Measurements from ENCODE around the gene SPAG7. TPM values are rescaled to one million over a fixed set of nuclear protein-coding genes. Genes with fewer than 3 reads are reported as not detected.
A peak's percentile ranks its signal among the peaks of the same experiment; 100 is the strongest.

The SPAG7 gene
- total RNA-seq, 4 donors from 2014 or later, result 78.6 to 114 (median 91.0) TPM

DNA sequence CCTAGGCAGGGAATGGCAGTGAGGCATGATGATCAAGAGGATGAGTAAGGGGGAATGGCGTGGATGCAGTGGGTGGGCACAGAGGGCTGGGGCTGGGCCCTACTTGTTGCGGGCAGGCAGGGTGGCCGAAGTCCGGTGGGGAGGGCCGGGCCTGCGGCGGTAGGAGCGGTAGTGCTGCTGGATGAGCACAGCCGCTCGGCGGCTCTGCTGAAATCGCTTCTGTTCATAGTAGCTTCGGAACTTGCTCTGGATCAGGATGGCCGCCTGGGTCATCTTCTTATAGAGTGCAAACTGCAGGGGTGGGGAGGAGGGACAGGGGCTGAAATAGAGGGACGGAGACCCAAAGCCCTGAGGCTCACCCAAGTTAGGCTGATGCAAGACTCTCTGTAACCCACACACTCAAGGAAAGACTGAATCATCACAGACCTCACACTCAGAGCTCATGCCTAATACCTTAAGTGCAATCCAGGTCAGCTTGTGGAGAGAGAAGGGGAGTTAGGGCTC, 1.5 kb upstream of the SPAG7 start:
- TF ChIP-seq CTCF (IDR thresholded peaks at IDR 0.05 in 4 of 5, conservative IDR thresholded peaks at IDR 0.05 in 1 of 5), result no peak
- TF ChIP-seq POLR2A (IDR thresholded peaks at IDR 0.05), result no peak
- peak in 1 of 2 donors; percentile 21 for DNase-seq
- Histone ChIP-seq H3K36me3 (peaks cover 0 to 36% of the 10 kb centered on the region in 2 donors), H3K4me3 (peak overlapping the region in 2 of 4 donors; percentile 70 to 80), H3K27me3 (no peaks in the 10 kb centered on the region), H3K4me1 (peaks cover 48 to 54% of the 10 kb centered on the region in 2 donors), H3K9me3 (no peaks in the 10 kb centered on the region), H3K27ac (peak overlapping the region; percentile 88 to 94 (median 92))
- ATAC-seq, result no peak
- intact Hi-C loops (cut with DNase I; ENCODE audit: low total_unique reads) (no loop called here), in situ Hi-C loops (cut with MboI; ENCODE audit: low sequenced_read_pairs in 4 of 4) (no loop called here)

GRCh38 chr17:4968486-4969046, 949 bp upstream of the SPAG7 start:
- DNase-seq (peak in 1 of 2 donors; percentile 34), ATAC-seq (no peak)
- Histone ChIP-seq H3K36me3 (peaks cover 0 to 36% of the 10 kb centered on the region in 2 donors), H3K9me3 (no peaks in the 10 kb centered on the region), H3K27me3 (no peaks in the 10 kb centered on the region), H3K4me3 (peak overlapping the region; percentile 68 to 87 (median 75)), H3K4me1 (peaks cover 43 to 50% of the 10 kb centered on the region in 2 donors), H3K27ac (peak overlapping the region; percentile 88 to 94 (median 92))
- TF ChIP-seq CTCF (IDR thresholded peaks at IDR 0.05 in 4 of 5, conservative IDR thresholded peaks at IDR 0.05 in 1 of 5) (no peak), POLR2A (IDR thresholded peaks at IDR 0.05) (no peak)
- in situ Hi-C loops (cut with MboI; ENCODE audit: low sequenced_read_pairs in 4 of 4) (no loop called here), intact Hi-C loops (cut with DNase I; ENCODE audit: low total_unique reads) (no loop called here)

GRCh38 chr17:4966844-4967538, 626 bp downstream of the SPAG7 start:
- Histone ChIP-seq H3K27me3 (no peaks in the 10 kb centered on the region), H3K36me3 (peaks cover 0 to 22% of the 10 kb centered on the region in 2 donors), H3K4me3 (peak overlapping the region; percentile 70 to 87 (median 75)), H3K27ac (peak overlapping the region; percentile 88 to 95 (median 94)), H3K4me1 (peaks cover 27 to 34% of the 10 kb centered on the region in 2 donors), H3K9me3 (no peaks in the 10 kb centered on the region)
- ATAC-seq, result peak; percentile 85 to 90
- in situ Hi-C loops (cut with MboI; ENCODE audit: low sequenced_read_pairs in 4 of 4), result no loop called here
- DNase-seq, result peak; percentile 100
- intact Hi-C loops (cut with DNase I; ENCODE audit: low total_unique reads), result loop anchor here (1.0 to 2.0 kb wide), 3 partner anchors 18 to 26 kb away; partner anchors contain the start of genes CAMTA2, RNF167 and SLC25A11
- TF ChIP-seq CTCF (IDR thresholded peaks at IDR 0.05 in 4 of 5, conservative IDR thresholded peaks at IDR 0.05 in 1 of 5) (peak in 1 of 5 experiments; percentile 3), POLR2A (IDR thresholded peaks at IDR 0.05) (peak; percentile 47 to 68)

- in situ Hi-C loops (cut with MboI; ENCODE audit: low sequenced_read_pairs in 4 of 4) (no loop called here), intact Hi-C loops (cut with DNase I; ENCODE audit: low total_unique reads) (no loop called here)
- ATAC-seq, result no peak
- Histone ChIP-seq H3K4me1 (peaks cover 27 to 33% of the 10 kb centered on the region in 2 donors), H3K27me3 (no peaks in the 10 kb centered on the region), H3K4me3 (no peak overlapping the region), H3K36me3 (peaks cover 0 to 20% of the 10 kb centered on the region in 2 donors), H3K9me3 (no peaks in the 10 kb centered on the region), H3K27ac (peak overlapping the region; percentile 88 to 95 (median 94))
- DNase-seq, result no peak
- no peak for TF ChIP-seq POLR2A (IDR thresholded peaks at IDR 0.05)
- no peak for TF ChIP-seq CTCF (IDR thresholded peaks at IDR 0.05 in 4 of 5, conservative IDR thresholded peaks at IDR 0.05 in 1 of 5)
These were observed 2.2 kb downstream of the SPAG7 start for GRCh38 chr17:4965311-4965986.

All from gastrocnemius medialis (tissue), 4 donors.